CD4-positive, alpha-beta T cell treated with Interleukin-17A for 4 hours (primary cell): ENCODE measurements around the gene EGFR.

Experiments
- DNase-seq: peaks from one replicate; pipeline ENCODE4 v3.0.0-alpha.2; 2020; ENCODE audit warnings: mixed read lengths

EGFR gene

GRCh38 chr7:55085511-55086412 lies 66.9 kb downstream of the EGFR start:
- DNase-seq, result no peak

GRCh38 chr7:55086413-55087201 lies 67.8 kb downstream of the EGFR start:
- peak; percentile 9 for DNase-seq

DNA sequence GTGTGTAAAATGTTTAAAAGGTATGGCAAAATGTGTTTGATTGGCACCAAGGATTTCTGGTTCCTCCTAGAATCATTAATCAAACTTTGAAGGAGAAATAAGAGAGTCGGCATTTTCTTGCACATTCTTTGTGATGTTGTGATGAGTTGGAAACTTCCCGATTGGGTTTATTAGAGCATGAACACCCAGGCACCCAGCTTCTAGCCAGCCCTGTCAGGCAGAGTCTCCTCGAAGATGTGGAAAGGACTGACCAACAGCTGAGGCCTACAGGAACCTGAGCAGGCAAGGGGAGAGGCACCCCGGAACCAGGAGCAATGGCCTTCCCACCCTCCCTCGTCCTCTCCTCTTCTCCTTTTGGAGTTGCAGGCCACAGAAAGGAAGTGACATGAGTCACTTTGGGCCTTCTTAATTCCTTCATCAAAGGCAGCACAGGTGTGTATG lies 68.7 kb downstream of the EGFR start:
- DNase-seq, result no peak

DNA sequence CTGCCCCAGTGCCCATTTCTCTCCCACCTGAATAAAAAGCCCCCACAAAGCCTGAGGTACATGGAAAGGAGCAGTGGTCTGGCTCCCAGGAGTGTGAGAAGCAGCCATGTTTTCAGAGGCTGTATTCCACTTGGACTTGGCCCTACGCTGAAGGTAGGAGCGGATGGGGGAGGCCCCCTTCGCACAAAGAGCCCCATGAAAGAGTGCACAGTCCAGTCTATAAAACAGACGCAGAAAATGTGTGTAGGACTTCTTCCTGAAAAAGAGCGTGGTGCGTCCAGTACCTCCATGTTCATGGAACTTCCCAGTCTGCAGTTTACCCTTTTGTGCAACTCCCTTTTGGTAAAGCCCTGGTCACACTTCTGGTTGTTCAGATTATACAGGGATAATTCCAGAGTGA lies 69.3 kb downstream of the EGFR start:
- DNase-seq, result no peak

GRCh38 chr7:55088620-55089019 lies 69.8 kb downstream of the EGFR start:
- no peak for DNase-seq

- no peak for DNase-seq
Observed at GRCh38 chr7:55092186-55092974, 73.6 kb downstream of the EGFR start.

- DNase-seq, result no peak
Observed at GRCh38 chr7:55092975-55093373, 74.2 kb downstream of the EGFR start.

DNA sequence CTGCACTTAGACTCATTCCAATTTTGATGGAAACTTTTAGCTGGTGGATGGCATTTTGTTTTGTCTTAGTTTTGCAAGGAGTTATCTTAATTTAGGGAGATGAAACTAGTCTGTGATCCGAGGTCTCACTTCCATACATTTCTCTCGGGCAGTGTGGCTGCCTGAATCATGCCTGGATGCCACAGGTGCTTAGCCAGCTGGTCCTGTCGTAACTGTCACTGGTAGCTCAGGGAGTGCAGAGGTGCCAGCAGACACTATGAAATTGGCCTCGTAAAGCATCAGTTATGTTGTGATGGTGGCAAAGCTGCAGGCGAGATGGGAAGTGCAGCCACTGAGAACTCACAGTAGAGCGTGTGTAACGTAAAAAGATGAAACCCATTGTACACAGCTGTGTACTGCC lies 74.9 kb downstream of the EGFR start:
- DNase-seq, result no peak

GRCh38 chr7:55094092-55094690 lies 75.4 kb downstream of the EGFR start:
- no peak for DNase-seq

- DNase-seq, result no peak
Observed at GRCh38 chr7:55095672-55096071, 76.9 kb downstream of the EGFR start.

DNA sequence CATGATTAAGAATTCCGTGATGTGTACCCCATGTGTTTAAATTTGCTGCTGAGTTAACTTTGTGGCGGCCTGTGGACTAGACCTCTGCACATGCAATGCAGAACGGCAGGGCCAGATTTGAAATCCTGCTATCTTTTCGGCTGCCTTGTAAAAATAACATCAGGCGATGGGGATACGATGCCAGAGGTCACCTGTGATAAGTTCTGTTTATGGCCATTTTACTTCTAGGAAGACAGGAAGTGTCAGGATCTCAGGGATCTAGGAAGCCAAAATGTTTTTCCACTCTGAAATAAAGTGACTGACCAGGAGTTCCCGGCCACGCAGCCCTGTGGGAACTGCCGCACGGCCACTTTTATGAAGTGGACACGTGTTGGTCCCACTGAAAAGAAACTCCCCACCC lies 77.5 kb downstream of the EGFR start:
- no peak for DNase-seq

DNA sequence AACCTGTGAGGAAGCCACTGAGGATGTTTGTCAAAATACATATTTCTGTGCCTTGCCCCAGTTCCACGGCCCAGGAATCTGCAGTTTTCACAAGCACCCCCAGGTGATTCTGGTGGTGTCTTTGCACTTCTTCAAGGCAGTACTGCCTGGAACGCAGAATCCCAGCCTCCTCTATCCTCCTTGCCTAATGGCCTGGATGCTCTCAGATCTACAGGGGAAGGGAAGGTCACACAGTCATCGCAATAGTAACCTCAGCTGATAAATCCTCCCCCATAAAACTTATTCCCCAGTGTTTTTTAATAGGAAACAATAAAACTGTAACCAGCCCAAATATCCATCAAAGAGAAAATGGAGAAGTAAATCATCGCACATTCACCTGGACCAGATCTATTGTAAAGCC lies 78.3 kb downstream of the EGFR start:
- no peak for DNase-seq

DNA sequence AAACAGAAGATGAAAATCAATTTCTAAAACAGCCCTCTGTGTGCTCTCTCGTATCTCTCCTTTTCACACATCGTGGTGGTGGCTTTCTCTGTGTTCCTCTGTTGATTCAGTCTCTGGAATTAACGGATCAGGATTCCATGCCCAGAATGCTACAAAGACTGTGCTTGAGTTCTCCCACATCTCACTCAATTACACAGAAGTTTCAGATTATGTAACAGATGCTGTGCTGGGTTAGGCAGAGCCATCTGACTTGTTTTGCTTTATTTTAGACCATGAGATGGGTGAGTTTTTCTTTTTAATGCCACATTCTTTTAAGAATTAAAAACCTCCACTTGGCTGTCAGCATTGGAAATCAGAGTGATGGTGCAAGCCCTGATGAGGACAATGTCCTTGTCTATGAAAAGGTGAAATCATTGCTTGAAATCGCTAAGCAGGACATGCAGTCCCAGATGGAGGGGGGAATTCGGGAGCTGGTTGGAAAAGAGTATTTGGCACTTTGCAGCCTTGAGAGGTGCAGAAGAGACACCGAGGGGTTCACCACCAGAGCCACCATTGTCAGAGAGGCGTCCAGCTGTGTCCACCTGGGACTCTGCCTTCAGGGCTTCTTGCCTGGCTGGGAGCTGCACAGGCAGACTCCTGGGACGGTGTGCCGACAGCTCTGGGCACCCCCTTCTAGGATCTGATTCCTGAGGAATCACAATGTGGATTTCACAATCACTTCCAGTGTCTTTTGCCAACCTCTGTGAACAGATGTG lies 80.4 kb downstream of the EGFR start:
- DNase-seq, result no peak

DNA sequence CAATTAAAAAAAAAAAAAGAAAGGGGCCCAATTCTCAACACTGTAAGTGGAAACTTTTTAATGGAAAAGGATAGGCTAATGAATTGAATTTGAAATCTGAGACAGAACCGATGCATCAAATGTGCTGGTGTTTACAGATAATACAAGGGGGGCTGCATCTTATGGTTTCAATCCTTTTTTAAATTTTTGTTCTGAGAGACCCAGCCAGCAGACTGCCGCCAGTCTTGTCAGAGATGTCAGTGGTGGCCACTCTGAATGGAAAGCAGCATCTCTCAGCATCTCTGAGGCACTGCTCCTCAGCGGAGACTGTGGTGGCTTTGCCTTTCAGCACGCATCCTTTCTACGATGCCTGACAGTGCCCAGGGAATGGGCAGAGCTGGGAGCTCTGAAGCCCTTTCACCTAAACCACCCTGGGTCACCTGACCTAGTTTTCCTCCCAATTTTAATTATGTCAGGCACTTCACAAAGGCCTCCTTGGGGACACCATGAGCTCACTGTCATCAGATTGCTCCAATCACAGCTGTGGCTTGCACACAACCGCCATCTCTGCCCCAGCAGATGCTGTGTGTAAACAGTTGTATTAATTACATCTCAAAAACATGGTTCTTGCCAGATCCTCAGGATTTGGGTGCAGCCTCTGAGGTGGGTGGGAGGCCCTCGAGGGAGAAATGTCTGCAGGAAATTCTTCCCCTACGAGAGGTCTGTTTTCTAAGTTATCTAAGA lies 81.2 kb downstream of the EGFR start:
- no peak for DNase-seq

DNA sequence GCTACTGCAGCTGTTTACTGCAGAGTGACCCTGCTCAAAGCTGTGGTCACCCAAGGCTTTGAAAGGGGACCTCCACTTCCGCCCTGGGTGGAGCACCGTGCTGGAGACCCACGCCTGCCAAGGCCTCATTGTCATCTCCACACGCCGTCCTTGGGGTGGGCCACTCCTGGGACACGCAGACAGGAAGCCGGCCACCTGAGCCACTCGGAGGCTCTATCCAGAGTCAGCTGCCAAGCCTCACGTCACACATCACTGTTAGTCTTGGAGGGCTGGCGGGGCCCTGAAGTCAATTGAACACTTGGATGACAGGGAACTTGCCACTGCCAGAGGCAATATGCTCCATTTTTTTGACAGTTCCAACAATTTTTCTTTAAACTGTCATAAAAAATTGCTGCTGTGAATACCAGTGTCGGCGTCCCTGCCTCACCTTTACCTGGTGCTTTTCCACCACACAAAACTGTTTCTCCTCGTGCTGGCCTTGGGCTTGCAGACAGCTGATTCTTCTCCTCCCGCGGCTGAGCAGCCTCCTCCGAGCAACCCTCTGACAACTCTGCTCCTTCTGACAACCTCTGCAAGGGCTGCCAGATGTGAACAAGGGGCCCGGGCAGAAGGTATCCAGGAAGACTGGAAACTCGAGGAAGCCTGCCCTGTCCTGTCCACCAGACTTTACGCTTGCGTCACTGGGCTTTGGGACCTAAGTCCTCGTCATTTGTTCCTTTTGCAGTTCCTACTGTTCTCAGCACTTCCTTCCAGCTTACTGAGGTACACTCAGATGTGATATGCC lies 81.9 kb downstream of the EGFR start:
- DNase-seq, result no peak

GRCh38 chr7:55101359-55101758 lies 82.5 kb downstream of the EGFR start:
- DNase-seq, result no peak

DNA sequence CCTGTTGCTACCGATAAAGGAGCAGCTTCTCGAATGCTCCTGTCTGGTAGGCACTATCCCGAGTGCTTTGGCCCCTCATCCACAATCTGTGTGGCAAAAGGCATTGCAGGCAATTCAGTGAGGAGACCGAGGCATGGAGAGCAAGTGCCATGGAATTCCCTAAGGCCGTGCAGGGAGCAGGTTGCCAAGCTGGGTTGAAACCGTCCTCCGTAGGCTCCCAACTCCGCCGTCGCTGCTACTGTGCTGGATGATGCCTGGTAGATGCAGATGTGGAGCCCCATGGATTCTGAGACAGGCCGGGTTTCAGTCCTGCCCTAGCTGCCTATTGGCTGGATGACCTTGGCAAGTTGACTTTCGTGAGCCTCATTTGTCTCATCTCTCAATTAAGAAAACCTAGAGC lies 85.3 kb downstream of the EGFR start:
- no peak for DNase-seq

DNA sequence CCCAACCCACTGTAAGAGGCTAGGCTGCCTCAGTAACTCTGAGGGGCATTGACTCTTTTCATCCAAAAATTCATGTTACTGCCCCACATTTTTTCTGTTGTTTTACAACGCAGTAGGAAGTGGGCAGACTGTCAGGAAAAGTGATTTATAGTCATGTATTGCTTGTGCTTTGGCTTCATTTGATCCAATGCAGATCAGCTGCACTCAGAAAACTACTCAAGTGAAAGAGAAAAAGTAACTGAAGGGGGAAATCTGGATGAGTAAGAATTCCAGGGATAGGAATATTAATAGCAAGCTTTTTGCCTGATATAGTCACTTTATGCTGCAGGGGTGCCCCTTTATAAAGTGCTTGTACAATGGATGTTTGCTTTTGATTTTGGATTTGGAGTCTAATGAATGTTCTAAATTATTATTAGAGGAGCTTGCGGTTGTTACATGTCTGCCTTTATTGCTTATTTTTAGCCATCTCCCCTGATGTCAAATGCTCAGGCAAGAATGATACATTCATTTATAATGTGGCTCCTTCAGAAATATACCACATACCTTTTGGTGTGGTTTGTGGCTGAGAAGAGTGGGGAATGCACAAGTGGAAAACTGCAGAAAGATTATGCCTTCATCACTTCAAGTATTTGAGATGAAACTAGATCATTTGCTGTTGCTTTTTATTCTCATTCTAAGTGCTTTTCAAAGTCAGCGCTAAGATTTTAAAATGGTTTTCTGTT lies 86.1 kb downstream of the EGFR start:
- no peak for DNase-seq

DNA sequence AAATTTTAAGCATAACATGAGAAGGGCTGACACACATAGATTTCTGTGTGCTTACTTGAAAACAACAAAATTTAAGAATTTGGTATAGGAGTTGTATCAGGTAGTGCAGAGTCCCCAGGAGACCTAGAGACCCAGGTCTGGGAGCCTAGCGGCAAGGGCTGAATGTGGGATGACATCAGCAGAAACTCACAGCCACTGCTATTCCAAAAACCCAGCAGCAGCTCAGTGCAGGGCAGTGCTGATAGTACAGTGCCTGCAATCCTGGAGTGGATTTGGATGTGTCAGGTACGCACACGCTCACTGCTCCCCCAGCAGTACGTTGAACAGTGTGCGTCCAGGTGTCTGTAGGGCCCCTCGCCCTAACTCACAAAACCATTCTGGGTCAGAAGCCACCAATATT lies 87.1 kb downstream of the EGFR start:
- DNase-seq, result no peak

GRCh38 chr7:55107946-55108345 lies 89.1 kb downstream of the EGFR start:
- DNase-seq, result no peak
